Epithelial cell of proximal tubule (primary cell): ENCODE results near the gene PTDSS2. TPM values are rescaled to one million over a fixed set of nuclear protein-coding genes. Genes with fewer than 3 reads are reported as not detected.

Experiments
- DNase-seq: peaks from one replicate; pipeline ENCODE4 v3.0.0-alpha.2; 2011; ENCODE audit warnings: low read depth
- H3K4me3 ChIP-seq: 2 replicates; pipeline ENCODE4 v1.5.1; 2011; ENCODE audit warnings: low read depth, mild to moderate bottlenecking, low read length
- total RNA-seq: library from RNA; depleted of rRNA; stranded (reverse); fragments of >200 nt; gene quantifications from 2 replicates; pipeline ENCODE4 v1.2.3, GENCODE V29; 2015
- TF ChIP-seq, protein P1 (sequence below): conservative IDR thresholded peaks from 2 replicates; pipeline ENCODE4 v1.5.1; 2012; ENCODE audit warnings: low read depth, mild to moderate bottlenecking, low read length

The PTDSS2 gene
- total RNA-seq, 1 donor from 2014 or later, result 53.4 TPM

DNA sequence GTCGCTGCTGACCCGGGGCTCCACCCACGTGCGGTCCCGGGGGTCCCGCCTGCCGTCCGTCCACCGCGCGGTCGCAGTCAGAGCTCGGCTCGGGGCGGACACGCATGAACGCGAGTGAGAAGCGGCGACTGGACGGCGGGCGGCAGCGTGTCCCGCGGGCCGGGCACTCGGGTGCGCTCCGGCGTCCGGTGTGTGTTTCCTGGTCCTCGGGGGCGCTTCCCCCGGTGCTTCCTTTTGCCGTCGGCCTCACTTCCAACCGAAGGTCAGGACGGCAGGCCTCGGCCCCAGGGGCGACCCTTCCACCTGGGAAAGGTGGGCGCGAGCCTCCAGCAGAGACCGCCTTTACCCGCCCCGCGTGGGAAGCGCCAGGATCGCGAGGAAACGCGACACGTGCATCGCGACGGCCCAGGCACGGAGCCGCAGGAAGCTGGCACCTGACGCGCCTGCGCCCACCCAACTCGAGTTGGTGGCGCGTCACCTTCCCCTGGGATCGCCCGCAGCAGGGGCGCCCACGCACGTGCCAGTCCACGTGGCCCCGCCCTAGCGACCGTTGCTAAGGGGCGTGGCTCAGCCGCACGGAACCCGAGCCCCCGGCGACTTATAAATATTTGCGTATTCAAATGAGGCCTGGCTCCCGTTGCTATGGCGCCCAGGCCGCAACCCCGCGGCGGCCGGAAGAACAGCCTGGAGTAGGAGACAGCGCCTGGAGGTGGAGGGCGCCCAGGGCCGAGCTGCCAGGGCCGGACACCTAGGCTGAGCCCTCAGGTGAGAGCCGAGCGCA is 87.0 kb downstream of the PTDSS2 start, which contains the start of gene LRRC56:
TSS of gene LRRC56 (plus strand) at position 687 of the 781 bp plus-strand sequence. CDS start 3,158 bp downstream, outside the sequence.
- no peak for DNase-seq
- TF ChIP-seq, protein P1, sequence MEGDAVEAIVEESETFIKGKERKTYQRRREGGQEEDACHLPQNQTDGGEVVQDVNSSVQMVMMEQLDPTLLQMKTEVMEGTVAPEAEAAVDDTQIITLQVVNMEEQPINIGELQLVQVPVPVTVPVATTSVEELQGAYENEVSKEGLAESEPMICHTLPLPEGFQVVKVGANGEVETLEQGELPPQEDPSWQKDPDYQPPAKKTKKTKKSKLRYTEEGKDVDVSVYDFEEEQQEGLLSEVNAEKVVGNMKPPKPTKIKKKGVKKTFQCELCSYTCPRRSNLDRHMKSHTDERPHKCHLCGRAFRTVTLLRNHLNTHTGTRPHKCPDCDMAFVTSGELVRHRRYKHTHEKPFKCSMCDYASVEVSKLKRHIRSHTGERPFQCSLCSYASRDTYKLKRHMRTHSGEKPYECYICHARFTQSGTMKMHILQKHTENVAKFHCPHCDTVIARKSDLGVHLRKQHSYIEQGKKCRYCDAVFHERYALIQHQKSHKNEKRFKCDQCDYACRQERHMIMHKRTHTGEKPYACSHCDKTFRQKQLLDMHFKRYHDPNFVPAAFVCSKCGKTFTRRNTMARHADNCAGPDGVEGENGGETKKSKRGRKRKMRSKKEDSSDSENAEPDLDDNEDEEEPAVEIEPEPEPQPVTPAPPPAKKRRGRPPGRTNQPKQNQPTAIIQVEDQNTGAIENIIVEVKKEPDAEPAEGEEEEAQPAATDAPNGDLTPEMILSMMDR, result no peak

DNA sequence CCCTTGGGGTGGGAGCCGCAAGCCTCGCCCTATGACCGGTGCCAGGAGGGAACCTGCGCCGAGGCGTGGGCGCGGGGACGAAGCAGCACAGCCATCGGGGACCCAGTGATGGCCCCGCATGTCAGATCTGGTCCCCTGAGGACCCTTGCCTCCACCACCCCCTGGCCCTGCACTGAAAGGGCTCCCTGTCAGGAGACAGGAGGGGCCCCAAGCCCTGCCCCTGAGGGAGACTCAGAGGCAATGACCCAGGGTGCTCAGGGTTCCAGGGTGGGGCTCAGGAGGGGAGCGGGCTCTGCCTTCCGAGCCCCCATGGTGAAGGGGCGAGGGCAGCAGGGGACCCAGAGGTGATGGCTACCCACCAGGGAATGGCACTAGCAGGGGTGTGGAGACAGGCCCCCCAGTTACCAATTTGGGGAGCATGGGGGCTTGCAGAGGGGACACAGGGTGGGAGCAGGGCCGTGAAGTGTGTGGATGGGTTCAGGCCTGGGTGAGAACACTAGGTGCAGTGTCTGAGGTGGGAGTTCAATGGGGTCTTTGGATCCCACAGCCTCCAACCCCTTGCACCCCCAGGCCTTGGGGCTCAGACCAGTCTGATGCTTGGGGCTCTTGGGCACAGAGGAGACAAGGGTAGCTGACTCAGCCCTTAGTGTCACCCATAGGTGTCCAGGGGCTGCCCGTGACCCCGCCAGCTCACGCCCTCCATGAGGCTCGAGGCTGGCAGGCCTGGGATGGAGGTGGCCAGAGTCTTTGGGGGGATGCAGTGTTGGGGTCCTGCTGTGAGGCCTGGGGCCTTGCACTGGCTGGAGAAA is 87.7 kb downstream of the PTDSS2 start:
- no peak for DNase-seq
- peak overlapping the region; percentile 74 for H3K4me3 ChIP-seq
- TF ChIP-seq, protein P1, result no peak

More for the DNA sequence above, 87.0 kb downstream of the PTDSS2 start, which contains the start of gene LRRC56:
- H3K4me3 ChIP-seq, result peak within 1 kb of the TSS; percentile 74

DNA sequence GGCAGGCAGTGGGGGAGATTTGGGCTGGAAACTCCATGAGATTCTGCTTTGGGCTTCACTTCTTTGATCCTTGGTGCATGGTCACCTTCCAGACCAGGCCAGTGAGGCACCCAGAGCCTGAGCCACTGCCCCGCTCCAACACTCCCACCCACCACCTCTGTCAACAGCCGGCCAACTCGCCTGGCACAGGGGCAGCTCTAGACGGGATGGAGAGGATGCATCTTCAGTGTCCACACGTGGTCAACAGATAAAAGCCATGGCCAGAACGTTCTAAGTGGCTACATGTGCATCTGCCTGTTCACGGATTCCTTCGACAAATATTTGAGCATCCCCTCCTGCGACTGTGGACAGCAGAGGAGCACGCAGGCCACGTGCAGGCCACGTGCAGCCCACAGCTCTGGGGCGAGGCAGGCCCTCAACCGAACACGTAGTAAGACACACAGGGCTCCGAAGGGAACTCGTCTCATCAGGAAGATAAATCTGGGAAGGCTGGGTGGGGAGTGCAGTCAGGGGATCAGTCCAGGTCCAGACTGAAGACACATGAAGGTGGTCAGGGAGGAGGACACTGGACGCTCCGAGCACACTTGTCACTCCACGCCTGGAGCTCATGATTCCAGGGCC is 88.5 kb downstream of the PTDSS2 start:
- TF ChIP-seq, protein P1, result no peak
- DNase-seq, result no peak
- no peak overlapping the region for H3K4me3 ChIP-seq

DNA sequence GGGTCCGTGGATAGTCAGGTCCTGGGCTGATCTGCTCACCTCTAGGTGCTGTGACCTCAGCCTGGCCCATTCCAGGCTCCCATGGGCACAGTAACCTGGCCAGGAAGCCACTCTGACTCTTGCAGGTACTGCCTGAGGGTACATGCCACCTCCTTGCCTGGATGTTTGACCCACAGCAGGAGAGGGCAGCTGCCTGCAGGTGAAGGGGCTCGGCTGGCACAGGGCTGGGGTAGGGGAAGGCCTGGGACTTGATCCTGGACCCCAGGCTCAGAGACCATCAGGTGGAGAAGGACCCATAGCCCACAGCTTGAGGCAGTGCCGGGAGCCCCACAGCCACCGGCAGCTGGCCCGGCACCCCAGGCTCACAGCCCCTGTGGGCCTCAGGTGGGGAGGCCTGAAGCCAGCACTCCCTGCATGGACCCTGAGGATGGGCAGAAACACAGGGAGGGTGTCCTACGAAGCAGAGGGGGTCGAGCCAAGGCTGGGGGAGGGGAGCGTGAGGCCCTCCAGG is 89.9 kb downstream of the PTDSS2 start:
- TF ChIP-seq, protein P1, result no peak
- DNase-seq, result no peak
- H3K4me3 ChIP-seq, result no peak overlapping the region

Other genes starting within 250 kb of the PTDSS2 start
- 15.2 and 23.7 TPM in 2 replicates for gene BET1L, start 242.9 kb upstream of the PTDSS2 start, total RNA-seq
- gene RIC8A, start 242.6 kb upstream of the PTDSS2 start, total RNA-seq, result 116 and 143 TPM in 2 replicates
- gene SIRT3, start 213.9 kb upstream of the PTDSS2 start, total RNA-seq, result 5.5 and 11.8 TPM in 2 replicates
- 222 and 249 TPM in 2 replicates for gene PSMD13, start 213.3 kb upstream of the PTDSS2 start, total RNA-seq
- not detected in 2 replicates for gene NLRP6, start 171.9 kb upstream of the PTDSS2 start, total RNA-seq
- 7.8 and 13.1 TPM in 2 replicates for gene PGGHG, start 161.2 kb upstream of the PTDSS2 start, total RNA-seq
- gene IFITM5, start 150.8 kb upstream of the PTDSS2 start, total RNA-seq, result not detected in 2 replicates
- 54.7 and 177 TPM in 2 replicates for gene IFITM2, start 142.5 kb upstream of the PTDSS2 start, total RNA-seq
- 15.7 and 56.8 TPM in 2 replicates for gene IFITM1, start 136.2 kb upstream of the PTDSS2 start, total RNA-seq
- gene IFITM3, start 129.4 kb upstream of the PTDSS2 start, total RNA-seq, result 85.7 and 113 TPM in 2 replicates
- 13.9 and 24.4 TPM in 2 replicates for gene B4GALNT4, start 80.8 kb upstream of the PTDSS2 start, total RNA-seq
- gene PKP3, start 56.1 kb upstream of the PTDSS2 start, total RNA-seq, result 20.6 and 30.7 TPM in 2 replicates
- 52.9 and 83.9 TPM in 2 replicates for gene SIGIRR, start 35.3 kb upstream of the PTDSS2 start, total RNA-seq
- gene ANO9, start 8.3 kb upstream of the PTDSS2 start, total RNA-seq, result 7.7 and 20.1 TPM in 2 replicates
- 163 and 204 TPM in 2 replicates for gene RNH1, start 57.0 kb downstream of the PTDSS2 start, total RNA-seq
- gene HRAS, start 85.3 kb downstream of the PTDSS2 start, total RNA-seq, result 63.2 and 128 TPM in 2 replicates
- gene LRRC56, start 87.2 kb downstream of the PTDSS2 start, total RNA-seq, result 0.87 and 1.6 TPM in 2 replicates
- gene LMNTD2, start 110.5 kb downstream of the PTDSS2 start, total RNA-seq, result 1.5 and 2.2 TPM in 2 replicates
- 106 and 154 TPM in 2 replicates for gene RASSF7, start 110.7 kb downstream of the PTDSS2 start, total RNA-seq
- gene PHRF1, start 126.2 kb downstream of the PTDSS2 start, total RNA-seq, result 24.2 and 33.5 TPM in 2 replicates
- 25.6 and 40.8 TPM in 2 replicates for gene IRF7, start 165.7 kb downstream of the PTDSS2 start, total RNA-seq
- gene CDHR5, start 174.7 kb downstream of the PTDSS2 start, total RNA-seq, result not detected in 2 replicates
- not detected in 2 replicates for gene SCT, start 176.9 kb downstream of the PTDSS2 start, total RNA-seq
- not detected in 2 replicates for gene DRD4, start 187.0 kb downstream of the PTDSS2 start, total RNA-seq
- gene DEAF1, start 244.9 kb downstream of the PTDSS2 start, total RNA-seq, result 38.2 and 40.4 TPM in 2 replicates
- gene TMEM80, start 245.5 kb downstream of the PTDSS2 start, total RNA-seq, result 10.7 and 20.8 TPM in 2 replicates